GM12891 (cell line): Measurements from ENCODE around the gene FBXO9. TPM values are rescaled to one million over a fixed set of nuclear protein-coding genes. Genes with fewer than 3 reads are reported as not detected.

Source experiments
- DNase-seq: peaks from one replicate; pipeline ENCODE4 v3.0.0; 2011; ENCODE audit warnings: low spot score; ENCODE audit not compliant: insufficient read length
- FAIRE-seq: peaks from 2 replicates; lab custom pipeline; 2011; peaks lifted over from hg19 to GRCh38; lab: Jason Lieb, UNC
- PAX5 ChIP-seq: IDR thresholded peaks from 2 replicates; pipeline ENCODE4 v1.6.1; 2011; ENCODE audit warnings: low read length, moderate library complexity, mild to moderate bottlenecking; ENCODE audit not compliant: insufficient read depth, severe bottlenecking
- POLR2A ChIP-seq: IDR thresholded peaks from 2 replicates; pipeline ENCODE4 v1.6.1; 2011; ENCODE audit warnings: low read depth, low read length, control low read depth
- POLR2AphosphoS5 ChIP-seq: IDR thresholded peaks from 2 replicates; pipeline ENCODE4 v1.6.1; 2011; ENCODE audit warnings: low read depth, low read length, control low read depth
- POU2F2 ChIP-seq: IDR thresholded peaks from 2 replicates; pipeline ENCODE4 v1.6.1; 2011; ENCODE audit warnings: low read depth, mild to moderate bottlenecking, control low read depth, low read length, moderate library complexity
- SPI1 ChIP-seq: IDR thresholded peaks from 2 replicates; pipeline ENCODE4 v1.6.1; 2011; ENCODE audit warnings: low read depth, low read length, control low read depth
- TAF1 ChIP-seq: IDR thresholded peaks from 2 replicates; pipeline ENCODE4 v1.6.1; 2011; ENCODE audit warnings: low read depth, low read length, control low read depth
- polyA plus RNA-seq: library from polyadenylated mRNA; unstranded; fragments of >200 nt; gene quantifications from one replicate; pipeline ENCODE4 v1.2.1, GENCODE V29; 2012; ENCODE audit warnings: low read depth, missing spikeins, inconsistent platforms; ENCODE audit not compliant: missing spikeins

Gene FBXO9
- polyA plus RNA-seq, result 21.0 TPM

- DNase-seq (peak; percentile 70), FAIRE-seq (peak; percentile 93)
- TF ChIP-seq PAX5 (no peak), POU2F2 (no peak), TAF1 (no peak), SPI1 (no peak), POLR2AphosphoS5 (peak; percentile 56), POLR2A (peak; percentile 69)
These were observed at the start of gene FBXO9 for GRCh38 chr6:53065266-53066076. Gene FBXO9 (plus strand): TSS chr6:53065404. CDS start chr6:53065790, 386 bp downstream.

- no peak for DNase-seq
- no peak for TF ChIP-seq POLR2AphosphoS5
- TF ChIP-seq SPI1, result no peak
- TF ChIP-seq PAX5, result no peak
- no peak for TF ChIP-seq POU2F2
- no peak for TF ChIP-seq POLR2A
- no peak for TF ChIP-seq TAF1
- FAIRE-seq, result no peak
These were observed 49.7 kb upstream of the FBXO9 start for GRCh38 chr6:53015486-53015885.

- no peak for FAIRE-seq
- TF ChIP-seq POLR2A, result no peak
- no peak for TF ChIP-seq POLR2AphosphoS5
- TF ChIP-seq POU2F2, result no peak
- no peak for TF ChIP-seq TAF1
- no peak for TF ChIP-seq PAX5
- TF ChIP-seq SPI1, result no peak
- no peak for DNase-seq
These were observed 46.8 kb upstream of the FBXO9 start for GRCh38 chr6:53018446-53018845.

- FAIRE-seq (no peak), DNase-seq (no peak)
- no peak for TF ChIP-seq POLR2A
- no peak for TF ChIP-seq TAF1
- no peak for TF ChIP-seq SPI1
These were observed 45.0 kb upstream of the FBXO9 start for GRCh38 chr6:53020005-53020744.

- FAIRE-seq (no peak), DNase-seq (no peak)
- TF ChIP-seq PAX5, result no peak
- TF ChIP-seq SPI1, result no peak
- no peak for TF ChIP-seq POLR2AphosphoS5
- TF ChIP-seq POU2F2, result no peak
- no peak for TF ChIP-seq POLR2A
- TF ChIP-seq TAF1, result no peak
These were observed 41.9 kb upstream of the FBXO9 start for GRCh38 chr6:53023323-53023722.

GRCh38 chr6:53026526-53026925 lies 38.7 kb upstream of the FBXO9 start:
- no peak for DNase-seq
- TF ChIP-seq TAF1 (no peak), POLR2AphosphoS5 (no peak), POLR2A (no peak), SPI1 (no peak), POU2F2 (no peak), PAX5 (no peak)
- FAIRE-seq, result no peak

- TF ChIP-seq PAX5 (no peak), POU2F2 (no peak), POLR2A (no peak), SPI1 (no peak), TAF1 (no peak), POLR2AphosphoS5 (no peak)
- FAIRE-seq (no peak), DNase-seq (no peak)
These were observed 38.0 kb upstream of the FBXO9 start for GRCh38 chr6:53027131-53027718.

GRCh38 chr6:53028467-53028866 lies 36.7 kb upstream of the FBXO9 start:
- TF ChIP-seq SPI1 (no peak), TAF1 (no peak), POLR2A (no peak), POLR2AphosphoS5 (no peak), POU2F2 (no peak), PAX5 (no peak)
- FAIRE-seq (no peak), DNase-seq (no peak)

- no peak for TF ChIP-seq SPI1
- no peak for TF ChIP-seq POLR2A
- no peak for TF ChIP-seq PAX5
- no peak for TF ChIP-seq TAF1
- TF ChIP-seq POLR2AphosphoS5, result no peak
- TF ChIP-seq POU2F2, result no peak
- DNase-seq (no peak), FAIRE-seq (no peak)
These were observed 35.9 kb upstream of the FBXO9 start for GRCh38 chr6:53029257-53029656.
